Raji (cell line): ENCODE measurements around the gene SLC4A5.

ENCODE experiments used
- POLR2A ChIP-seq: IDR thresholded peaks from 2 replicates; pipeline ENCODE4 v1.6.1; 2011; ENCODE audit warnings: low read depth, low read length, control low read depth; ENCODE audit not compliant: insufficient read depth

SLC4A5 gene

DNA sequence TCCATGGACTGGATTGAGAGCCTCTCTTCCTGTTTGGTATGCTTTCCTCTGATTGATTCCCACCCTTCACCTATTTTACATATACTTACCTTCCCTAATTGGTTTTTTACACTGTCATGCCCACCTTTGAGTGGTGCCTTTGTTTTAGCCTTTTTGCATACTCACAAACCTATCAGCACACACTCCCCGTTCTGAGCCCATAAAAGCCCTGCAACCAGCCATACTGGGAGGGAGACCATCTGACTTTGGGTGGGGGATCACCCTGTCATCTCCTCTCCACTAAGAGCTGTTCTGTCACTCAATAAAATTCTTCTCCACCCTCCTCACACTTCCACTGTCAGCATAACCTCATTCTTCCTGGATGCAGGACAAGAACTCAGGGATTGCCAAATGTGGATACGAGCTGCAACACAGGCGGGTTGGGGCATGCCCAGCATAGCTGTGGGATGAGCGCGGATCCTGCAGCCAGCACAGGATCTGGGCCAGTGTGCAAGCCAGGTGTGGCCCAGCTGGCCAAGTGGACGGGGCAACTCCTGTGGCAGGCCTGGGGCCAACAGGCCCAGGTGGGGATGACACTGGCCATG is 155.1 kb downstream of the SLC4A5 start:
- no peak for TF ChIP-seq POLR2A

GRCh38 chr2:74186038-74186437 is 157.2 kb downstream of the SLC4A5 start:
- TF ChIP-seq POLR2A, result peak; percentile 51

GRCh38 chr2:74183878-74184277 is 159.3 kb downstream of the SLC4A5 start:
- no peak for TF ChIP-seq POLR2A

GRCh38 chr2:74181739-74182138 is 161.5 kb downstream of the SLC4A5 start:
- TF ChIP-seq POLR2A, result peak; percentile 55; the same call in 1 of the 2 replicates

- TF ChIP-seq POLR2A, result no peak
Observed at GRCh38 chr2:74179063-74179865, 164.0 kb downstream of the SLC4A5 start.

DNA sequence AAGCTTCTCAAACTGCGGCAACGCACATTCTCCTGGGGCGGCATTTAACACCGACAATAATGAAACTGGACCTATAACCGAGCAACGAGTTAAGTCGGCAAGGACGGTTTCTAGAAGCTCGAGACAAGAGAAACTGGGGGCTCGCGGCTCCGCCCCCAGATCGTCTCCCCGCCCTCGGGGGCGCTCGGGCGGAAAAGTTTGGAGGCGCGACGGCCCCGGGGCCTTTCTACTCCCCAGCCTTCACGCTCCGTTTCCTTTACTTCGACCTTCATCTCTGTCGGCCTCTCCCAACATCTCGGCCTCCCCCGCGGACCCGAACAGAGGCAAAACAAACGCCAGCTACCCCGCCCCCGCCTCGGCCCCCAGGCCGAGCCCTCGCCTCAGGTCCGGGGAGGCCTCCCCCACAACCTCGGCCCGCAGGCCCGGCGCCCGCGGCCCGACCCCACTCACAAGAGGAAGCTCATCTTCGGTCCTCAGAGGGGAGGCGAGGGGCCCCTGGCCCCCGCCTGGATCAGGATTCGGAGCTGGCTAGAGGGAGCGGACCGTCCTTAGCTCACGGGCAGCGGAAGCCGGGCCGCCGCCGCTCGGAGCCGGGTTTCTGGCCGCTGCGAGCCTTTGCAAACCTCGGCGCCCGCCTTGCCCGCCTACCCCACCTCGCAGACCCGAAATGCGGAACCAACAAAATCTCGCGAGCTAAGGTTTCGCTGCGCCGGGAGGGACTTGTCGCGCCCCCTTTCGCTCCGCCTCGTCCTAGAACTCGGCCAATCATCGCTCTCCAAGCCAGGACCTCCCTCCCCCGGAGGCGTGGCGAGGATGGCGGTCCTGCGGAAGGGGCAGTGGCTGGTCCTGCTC is 164.8 kb downstream of the SLC4A5 start, which contains the start of gene MOB1A:
TSS of gene MOB1A (minus strand) at position 669 of the 852 bp plus-strand sequence. CDS start at position 464, 205 bp downstream.
- TF ChIP-seq POLR2A, result peak; percentile 87

DNA sequence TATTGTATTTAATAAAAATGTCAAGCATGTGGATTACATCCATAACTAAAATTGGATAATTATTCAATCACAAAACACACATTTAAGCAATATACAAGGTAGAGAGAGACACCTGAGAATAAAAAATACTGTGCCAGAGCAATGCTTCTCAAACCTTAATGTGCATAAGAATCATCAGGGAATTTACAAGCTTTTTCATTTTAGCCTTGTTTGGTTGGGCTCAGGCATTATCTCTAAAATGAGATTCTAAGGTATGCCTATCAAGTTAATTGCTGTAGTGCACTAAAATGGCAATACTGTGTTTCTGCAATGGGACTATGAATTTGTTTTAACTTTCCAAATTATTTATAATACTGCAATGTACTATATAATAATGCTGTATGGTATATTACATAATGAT is 165.5 kb downstream of the SLC4A5 start:
- no peak for TF ChIP-seq POLR2A

DNA sequence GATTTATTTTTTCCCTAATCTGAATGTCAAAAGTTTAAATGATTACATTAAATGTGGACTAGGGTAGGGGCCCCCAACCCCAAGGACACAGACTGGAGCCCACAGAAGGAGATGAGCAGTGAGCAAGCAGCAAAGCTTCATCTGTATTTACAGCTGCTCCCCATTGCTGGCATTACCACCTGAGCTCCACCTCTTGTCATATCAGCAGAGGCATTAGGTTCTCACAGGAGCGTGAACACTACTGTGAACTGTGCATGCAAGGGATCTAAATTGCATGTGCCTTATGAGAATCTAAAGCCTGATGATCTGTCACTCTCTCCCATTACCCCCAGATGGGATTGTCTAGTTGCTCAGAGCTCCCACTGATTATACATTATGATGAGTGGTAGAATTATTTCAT is 168.3 kb downstream of the SLC4A5 start:
- no peak for TF ChIP-seq POLR2A

DNA sequence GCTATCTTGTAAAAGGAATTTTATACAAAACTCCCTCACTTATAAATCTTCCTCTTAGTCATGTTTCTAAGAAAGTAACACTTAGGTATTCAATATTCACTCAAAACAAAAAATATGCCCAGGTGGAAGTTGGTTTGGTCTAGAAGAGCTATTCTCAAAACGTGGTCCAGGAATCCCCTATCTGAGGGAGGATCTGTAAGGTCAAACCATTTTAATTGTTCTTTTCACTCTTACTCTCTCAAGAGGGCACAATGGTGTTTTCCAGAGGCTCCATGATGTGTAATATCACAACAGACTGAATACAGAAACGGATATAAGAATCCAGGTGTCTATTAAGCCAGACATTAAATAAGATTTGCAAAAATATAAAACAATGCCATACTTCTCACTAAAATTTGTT is 174.5 kb downstream of the SLC4A5 start:
- no peak for TF ChIP-seq POLR2A
